ENCODE results near the gene MET.
"Not testable (repeated sequence)": the region's sequence is repeated elsewhere in the genome, so short reads cannot be mapped to it uniquely, and the experiment has no call there.

MET gene

GRCh38 chr7:116753130-116753529, 81.1 kb downstream of the MET start:
- TF ChIP-seq CTCF (IDR thresholded peaks at IDR 0.05; ENCODE audit: borderline replicate concordance, control extremely low read depth, extremely low read depth, insufficient read depth, missing control alignments): no peak
- in situ Hi-C loops (cut with MboI; ENCODE audit: low sequenced_read_pairs, unreplicated experiment): no loop called here
- no peak for DNase-seq (ENCODE audit: low spot score)

GRCh38 chr7:116754186-116754585, 82.2 kb downstream of the MET start:
- TF ChIP-seq CTCF (IDR thresholded peaks at IDR 0.05; ENCODE audit: borderline replicate concordance, control extremely low read depth, extremely low read depth, insufficient read depth, missing control alignments): no peak
- no peak for DNase-seq (ENCODE audit: low spot score)
- in situ Hi-C loops (cut with MboI; ENCODE audit: low sequenced_read_pairs, unreplicated experiment): no loop called here

DNA sequence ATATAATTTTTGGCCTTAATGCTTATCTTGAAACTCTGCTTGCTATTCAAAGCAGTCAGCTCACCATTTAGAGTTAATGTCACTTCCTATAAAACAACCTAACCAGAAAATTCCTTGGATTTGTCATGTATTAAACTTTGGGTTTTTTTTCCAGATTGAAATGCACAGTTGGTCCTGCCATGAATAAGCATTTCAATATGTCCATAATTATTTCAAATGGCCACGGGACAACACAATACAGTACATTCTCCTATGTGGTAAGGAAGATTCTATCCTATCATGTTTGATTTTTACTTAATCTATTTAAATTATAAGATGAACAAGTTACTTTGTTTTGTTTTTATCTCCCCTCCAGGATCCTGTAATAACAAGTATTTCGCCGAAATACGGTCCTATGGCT, 85.3 kb downstream of the MET start:
- TF ChIP-seq CTCF (IDR thresholded peaks at IDR 0.05; ENCODE audit: borderline replicate concordance, control extremely low read depth, extremely low read depth, insufficient read depth, missing control alignments): no peak
- in situ Hi-C loops (cut with MboI; ENCODE audit: low sequenced_read_pairs, unreplicated experiment): no loop called here
- no peak for DNase-seq (ENCODE audit: low spot score)

- DNase-seq (ENCODE audit: low spot score); in situ Hi-C loops (cut with MboI; ENCODE audit: low sequenced_read_pairs, unreplicated experiment): not testable (repeated sequence)
These were observed 87.6 kb downstream of the MET start for GRCh38 chr7:116759642-116760041.

GRCh38 chr7:116762971-116763370, 91.0 kb downstream of the MET start:
- DNase-seq (ENCODE audit: low spot score): no peak
- in situ Hi-C loops (cut with MboI; ENCODE audit: low sequenced_read_pairs, unreplicated experiment): no loop called here
- no peak for TF ChIP-seq CTCF (IDR thresholded peaks at IDR 0.05; ENCODE audit: borderline replicate concordance, control extremely low read depth, extremely low read depth, insufficient read depth, missing control alignments)

- DNase-seq (ENCODE audit: low spot score): no peak
- in situ Hi-C loops (cut with MboI; ENCODE audit: low sequenced_read_pairs, unreplicated experiment): no loop called here
- no peak for TF ChIP-seq CTCF (IDR thresholded peaks at IDR 0.05; ENCODE audit: borderline replicate concordance, control extremely low read depth, extremely low read depth, insufficient read depth, missing control alignments)
These were observed 91.7 kb downstream of the MET start for GRCh38 chr7:116763647-116764046.

DNA sequence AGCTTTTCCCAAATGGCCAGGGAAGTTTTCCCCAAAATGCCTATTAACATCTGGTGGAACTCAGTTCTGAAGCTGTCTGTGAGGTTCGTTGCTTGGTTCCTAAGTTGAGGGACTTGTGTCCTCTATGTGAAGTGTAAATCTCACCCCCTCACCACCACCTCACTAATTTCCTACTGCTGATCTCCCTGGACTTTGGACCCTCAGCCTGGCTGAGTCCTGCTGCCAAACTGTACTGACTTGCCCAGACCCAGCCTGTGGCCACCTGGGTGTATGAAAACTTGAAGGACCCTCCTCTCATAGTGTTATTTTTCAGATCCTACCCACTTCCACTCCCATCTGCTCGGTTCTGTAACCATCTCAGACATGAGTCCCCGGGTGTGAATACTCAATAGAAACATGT, 94.9 kb downstream of the MET start:
- DNase-seq (ENCODE audit: low spot score): no peak
- in situ Hi-C loops (cut with MboI; ENCODE audit: low sequenced_read_pairs, unreplicated experiment): no loop called here
- TF ChIP-seq CTCF (IDR thresholded peaks at IDR 0.05; ENCODE audit: borderline replicate concordance, control extremely low read depth, extremely low read depth, insufficient read depth, missing control alignments): no peak
